RWPE2 (cell line): ENCODE measurements around the gene TCF25.
"Not testable (repeated sequence)": the region's sequence is repeated elsewhere in the genome, so short reads cannot be mapped to it uniquely, and the experiment has no call there.

Experiments used
- ATAC-seq: fragments of 200-7000 bp; cut with Tn5 transposase; 3 replicates; pipeline ENCODE4 v1.9.1; 2021; ENCODE audit warnings: low read depth
- DNase-seq: peaks from one replicate; pipeline ENCODE4 v3.0.0-alpha.2; 2020; ENCODE audit warnings: low spot score
- H3K27ac ChIP-seq: fragments of 450-650 bp; 2 replicates; pipeline ENCODE4 v1.5.1; 2017; ENCODE audit warnings: mild to moderate bottlenecking; ENCODE audit not compliant: poor library complexity, severe bottlenecking
- H3K27me3 ChIP-seq: fragments of 250-450 bp; sonication (Bioruptor Pico); 2 replicates; pipeline ENCODE4 v1.5.1; 2021; ENCODE audit warnings: mild to moderate bottlenecking, moderate library complexity; ENCODE audit not compliant: insufficient read depth, poor library complexity, severe bottlenecking
- H3K36me3 ChIP-seq: fragments of 250-450 bp; sonication (Bioruptor Pico); 2 replicates; pipeline ENCODE4 v1.5.1; 2020; ENCODE audit warnings: low read depth, mild to moderate bottlenecking, moderate library complexity
- H3K4me1 ChIP-seq: fragments of 250-450 bp; sonication (Bioruptor Pico); 2 replicates; pipeline ENCODE4 v1.5.1; 2021; ENCODE audit warnings: mild to moderate bottlenecking, moderate library complexity; ENCODE audit not compliant: insufficient read depth, poor library complexity, severe bottlenecking
- H3K4me3 ChIP-seq: fragments of 250-450 bp; sonication (Bioruptor Pico); 2 replicates; pipeline ENCODE4 v1.5.1; 2021; ENCODE audit warnings: mild to moderate bottlenecking, moderate library complexity; ENCODE audit not compliant: severe bottlenecking
- H3K9me3 ChIP-seq: fragments of 250-450 bp; sonication (Bioruptor Pico); 2 replicates; pipeline ENCODE4 v1.5.1; 2021; ENCODE audit warnings: mild to moderate bottlenecking, moderate library complexity; ENCODE audit not compliant: severe bottlenecking
- TF ChIP-seq, protein P1 (sequence below): fragments of 450-650 bp; IDR thresholded peaks from one replicate; pipeline ENCODE4 v1.5.1; 2017; ENCODE audit warnings: mild to moderate bottlenecking, moderate library complexity; ENCODE audit not compliant: poor library complexity, severe bottlenecking

The TCF25 gene

DNA sequence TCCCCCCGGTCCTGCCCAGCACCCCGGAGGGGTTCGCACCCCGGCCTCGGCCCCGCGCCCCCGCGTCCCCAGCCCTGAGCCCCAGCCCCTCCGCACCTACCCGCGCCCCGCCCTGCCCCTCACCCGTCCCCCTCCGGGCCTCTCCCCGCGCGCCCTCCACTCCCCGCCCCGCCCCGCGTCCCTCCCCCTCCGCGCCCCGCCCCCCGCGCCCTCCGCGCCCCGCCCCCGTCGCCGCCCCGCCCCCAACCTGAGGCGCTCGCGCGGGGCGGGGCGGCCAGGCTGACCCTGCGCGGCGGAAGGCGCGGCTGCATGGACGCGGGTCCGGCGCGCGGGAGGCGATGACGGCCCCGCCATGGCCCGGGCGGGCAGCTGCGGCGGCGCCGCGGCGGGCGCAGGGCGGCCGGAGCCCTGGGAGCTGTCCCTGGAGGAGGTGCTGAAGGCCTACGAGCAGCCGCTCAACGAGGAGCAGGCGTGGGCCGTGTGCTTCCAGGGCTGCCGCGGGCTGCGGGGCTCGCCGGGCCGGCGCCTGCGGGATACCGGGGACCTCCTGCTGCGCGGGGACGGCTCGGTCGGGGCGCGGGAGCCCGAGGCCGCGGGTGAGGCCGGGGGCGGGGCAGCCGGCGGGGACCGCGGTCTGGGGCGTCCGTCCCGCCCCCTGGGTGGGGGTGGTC lies 45.1 kb upstream of the TCF25 start, which contains the start of gene SPIRE2:
Gene SPIRE2 (plus strand): TSS at position 277 of the 671 bp plus-strand sequence. CDS start 76 bp downstream, at position 353.
- H3K4me1 ChIP-seq = no peaks in the 10 kb centered on the region
- H3K9me3 ChIP-seq = no peaks in the 10 kb centered on the region
- DNase-seq (no peak), ATAC-seq (peak; percentile 64)
- peak within 1 kb of the TSS; percentile 10 for H3K27ac ChIP-seq
- TF ChIP-seq, protein P1, sequence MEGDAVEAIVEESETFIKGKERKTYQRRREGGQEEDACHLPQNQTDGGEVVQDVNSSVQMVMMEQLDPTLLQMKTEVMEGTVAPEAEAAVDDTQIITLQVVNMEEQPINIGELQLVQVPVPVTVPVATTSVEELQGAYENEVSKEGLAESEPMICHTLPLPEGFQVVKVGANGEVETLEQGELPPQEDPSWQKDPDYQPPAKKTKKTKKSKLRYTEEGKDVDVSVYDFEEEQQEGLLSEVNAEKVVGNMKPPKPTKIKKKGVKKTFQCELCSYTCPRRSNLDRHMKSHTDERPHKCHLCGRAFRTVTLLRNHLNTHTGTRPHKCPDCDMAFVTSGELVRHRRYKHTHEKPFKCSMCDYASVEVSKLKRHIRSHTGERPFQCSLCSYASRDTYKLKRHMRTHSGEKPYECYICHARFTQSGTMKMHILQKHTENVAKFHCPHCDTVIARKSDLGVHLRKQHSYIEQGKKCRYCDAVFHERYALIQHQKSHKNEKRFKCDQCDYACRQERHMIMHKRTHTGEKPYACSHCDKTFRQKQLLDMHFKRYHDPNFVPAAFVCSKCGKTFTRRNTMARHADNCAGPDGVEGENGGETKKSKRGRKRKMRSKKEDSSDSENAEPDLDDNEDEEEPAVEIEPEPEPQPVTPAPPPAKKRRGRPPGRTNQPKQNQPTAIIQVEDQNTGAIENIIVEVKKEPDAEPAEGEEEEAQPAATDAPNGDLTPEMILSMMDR = no peak
- peak within 1 kb of the TSS; percentile 85 for H3K4me3 ChIP-seq
- no peaks in the 10 kb centered on the region for H3K36me3 ChIP-seq
- H3K27me3 ChIP-seq = no peaks in the 10 kb centered on the region

- no peaks in the 10 kb centered on the region for H3K27me3 ChIP-seq
- H3K27ac ChIP-seq = peak overlapping the region; percentile 10
- DNase-seq (no peak), ATAC-seq (no peak; the same call in 2 of the 3 replicates)
- peak overlapping the region; percentile 85 for H3K4me3 ChIP-seq
- no peaks in the 10 kb centered on the region for H3K9me3 ChIP-seq
- no peaks in the 10 kb centered on the region for H3K4me1 ChIP-seq
- TF ChIP-seq, protein P1 = no peak
- H3K36me3 ChIP-seq = no peaks in the 10 kb centered on the region
These were observed 44.3 kb upstream of the TCF25 start for GRCh38 chr16:89828870-89829629.

GRCh38 chr16:89829630-89830437 lies 43.6 kb upstream of the TCF25 start:
- H3K4me1 ChIP-seq = no peaks in the 10 kb centered on the region
- no peaks in the 10 kb centered on the region for H3K27me3 ChIP-seq
- no peak overlapping the region for H3K4me3 ChIP-seq
- no peak for DNase-seq
- H3K27ac ChIP-seq = no peak overlapping the region
- ATAC-seq = no peak
- no peaks in the 10 kb centered on the region for H3K9me3 ChIP-seq
- H3K36me3 ChIP-seq = no peaks in the 10 kb centered on the region
- TF ChIP-seq, protein P1 = no peak

- ATAC-seq = no peak
- no peak for DNase-seq
- H3K36me3 ChIP-seq = no peaks in the 10 kb centered on the region
- H3K4me3 ChIP-seq = no peak overlapping the region
- no peaks in the 10 kb centered on the region for H3K9me3 ChIP-seq
- H3K27ac ChIP-seq = no peak overlapping the region
- H3K4me1 ChIP-seq = no peaks in the 10 kb centered on the region
- TF ChIP-seq, protein P1 = no peak
- no peaks in the 10 kb centered on the region for H3K27me3 ChIP-seq
These were observed 41.5 kb upstream of the TCF25 start for GRCh38 chr16:89831810-89832328.

GRCh38 chr16:89833664-89834363 lies 39.6 kb upstream of the TCF25 start:
- not testable (repeated sequence) for H3K4me1 ChIP-seq, H3K4me3 ChIP-seq, DNase-seq, H3K9me3 ChIP-seq, H3K27me3 ChIP-seq, H3K36me3 ChIP-seq, H3K27ac ChIP-seq
- ATAC-seq = peak; percentile 47; the same call in 2 of the 3 replicates

- ATAC-seq, DNase-seq: not testable (repeated sequence)
These were observed 38.5 kb upstream of the TCF25 start for GRCh38 chr16:89834813-89835363.

More at GRCh38 chr16:89834813-89835363, 38.5 kb upstream of the TCF25 start:
- not testable (repeated sequence) for H3K36me3 ChIP-seq, H3K4me1 ChIP-seq, H3K27me3 ChIP-seq, H3K27ac ChIP-seq, H3K9me3 ChIP-seq, H3K4me3 ChIP-seq
